Stimulated activated effector memory CD8-positive, alpha-beta T cell treated with anti-CD3 and anti-CD28 coated beads, Interleukin-12 subunit alpha, Interleukin-12 subunit beta, amount 100 ng/mL, for 72 hours (primary cell): Measurements from ENCODE around the gene DAB2.
A peak's percentile ranks its signal among the peaks of the same experiment; 100 is the strongest.
"Not testable (repeated sequence)": the region's sequence is repeated elsewhere in the genome, so short reads cannot be mapped to it uniquely, and the experiment has no call there.

Experiments
- ATAC-seq: fragments of 150-1000 bp; cut with Tn5 transposase; 2 replicates; pipeline ENCODE4 v1.10.0; 2021
- DNase-seq, 2 donors: peaks; one replicate each; pipeline ENCODE4 v3.0.0; 2021 to 2022; ENCODE audit warnings: low spot score in 2 of 2
- H3K27ac Mint-ChIP-seq: one replicate; pipeline ENCODE4 v1.8.0; 2022; ENCODE audit warnings: mild to moderate bottlenecking, mixed read lengths
- H3K36me3 Mint-ChIP-seq: one replicate; pipeline ENCODE4 v1.8.0; 2022; ENCODE audit warnings: mild to moderate bottlenecking, mixed read lengths
- H3K4me1 Mint-ChIP-seq: one replicate; pipeline ENCODE4 v1.8.0; 2022; ENCODE audit warnings: mixed read lengths
- H3K4me3 Mint-ChIP-seq: one replicate; pipeline ENCODE4 v1.8.0; 2022; ENCODE audit warnings: mild to moderate bottlenecking, mixed read lengths
- H3K9me3 Mint-ChIP-seq: one replicate; pipeline ENCODE4 v1.8.0; 2022; ENCODE audit warnings: mixed read lengths

DAB2 gene

GRCh38 chr5:39415201-39415600 is 9.6 kb downstream of the DAB2 start:
- H3K4me1 Mint-ChIP-seq = no peaks in the 10 kb centered on the region
- no peak overlapping the region for H3K27ac Mint-ChIP-seq
- DNase-seq (no peak), ATAC-seq (no peak)
- no peaks in the 10 kb centered on the region for H3K9me3 Mint-ChIP-seq
- H3K4me3 Mint-ChIP-seq = no peak overlapping the region
- H3K36me3 Mint-ChIP-seq = no peaks in the 10 kb centered on the region

GRCh38 chr5:39414426-39414825 is 10.4 kb downstream of the DAB2 start:
- Mint-ChIP-seq H3K9me3 (no peaks in the 10 kb centered on the region), H3K4me1 (no peaks in the 10 kb centered on the region), H3K4me3 (no peak overlapping the region), H3K36me3 (no peaks in the 10 kb centered on the region), H3K27ac (no peak overlapping the region)
- DNase-seq = no peak
- no peak for ATAC-seq

GRCh38 chr5:39413771-39414170 is 11.0 kb downstream of the DAB2 start:
- no peaks in the 10 kb centered on the region for H3K9me3 Mint-ChIP-seq
- ATAC-seq (no peak), DNase-seq (no peak)
- H3K4me1 Mint-ChIP-seq = no peaks in the 10 kb centered on the region
- H3K36me3 Mint-ChIP-seq = no peaks in the 10 kb centered on the region
- no peak overlapping the region for H3K27ac Mint-ChIP-seq
- no peak overlapping the region for H3K4me3 Mint-ChIP-seq

GRCh38 chr5:39412721-39413394 is 11.9 kb downstream of the DAB2 start:
- Mint-ChIP-seq H3K4me3 (no peak overlapping the region), H3K4me1 (no peaks in the 10 kb centered on the region), H3K36me3 (no peaks in the 10 kb centered on the region), H3K27ac (no peak overlapping the region), H3K9me3 (no peaks in the 10 kb centered on the region)
- DNase-seq (no peak), ATAC-seq (no peak)

- DNase-seq = no peak
- no peaks in the 10 kb centered on the region for H3K4me1 Mint-ChIP-seq
Observed at GRCh38 chr5:39411985-39412384, 12.8 kb downstream of the DAB2 start.

GRCh38 chr5:39411061-39411460 is 13.7 kb downstream of the DAB2 start:
- H3K9me3 Mint-ChIP-seq = no peaks in the 10 kb centered on the region
- ATAC-seq (no peak), DNase-seq (no peak)
- no peaks in the 10 kb centered on the region for H3K36me3 Mint-ChIP-seq
- H3K4me3 Mint-ChIP-seq = no peak overlapping the region
- no peaks in the 10 kb centered on the region for H3K4me1 Mint-ChIP-seq
- H3K27ac Mint-ChIP-seq = no peak overlapping the region

More at GRCh38 chr5:39411985-39412384, 12.8 kb downstream of the DAB2 start:
- Mint-ChIP-seq H3K4me3 (no peak overlapping the region), H3K36me3 (no peaks in the 10 kb centered on the region), H3K9me3 (no peaks in the 10 kb centered on the region), H3K27ac (no peak overlapping the region)
- ATAC-seq = no peak

GRCh38 chr5:39409033-39409432 is 15.7 kb downstream of the DAB2 start:
- DNase-seq = no peak
- H3K4me3 Mint-ChIP-seq = no peak overlapping the region
- no peak overlapping the region for H3K27ac Mint-ChIP-seq
- H3K9me3 Mint-ChIP-seq = no peaks in the 10 kb centered on the region
- H3K4me1 Mint-ChIP-seq = no peaks in the 10 kb centered on the region
- H3K36me3 Mint-ChIP-seq = no peaks in the 10 kb centered on the region
- ATAC-seq = no peak

GRCh38 chr5:39405083-39405843 is 19.5 kb downstream of the DAB2 start:
- Mint-ChIP-seq H3K9me3 (no peaks in the 10 kb centered on the region), H3K4me1 (no peaks in the 10 kb centered on the region), H3K36me3 (no peaks in the 10 kb centered on the region), H3K4me3 (no peak overlapping the region), H3K27ac (no peak overlapping the region)
- ATAC-seq (no peak), DNase-seq (no peak)

- not testable (repeated sequence) for ATAC-seq, H3K27ac Mint-ChIP-seq, DNase-seq, H3K9me3 Mint-ChIP-seq, H3K4me1 Mint-ChIP-seq, H3K36me3 Mint-ChIP-seq, H3K4me3 Mint-ChIP-seq
Observed at GRCh38 chr5:39403761-39404160, 21.0 kb downstream of the DAB2 start.

- H3K27ac Mint-ChIP-seq, ATAC-seq, DNase-seq, H3K36me3 Mint-ChIP-seq, H3K4me3 Mint-ChIP-seq, H3K9me3 Mint-ChIP-seq, H3K4me1 Mint-ChIP-seq: not testable (repeated sequence)
Observed at GRCh38 chr5:39402140-39402539, 22.6 kb downstream of the DAB2 start.

GRCh38 chr5:39400713-39401578 is 23.8 kb downstream of the DAB2 start:
- no peaks in the 10 kb centered on the region for H3K36me3 Mint-ChIP-seq
- no peaks in the 10 kb centered on the region for H3K9me3 Mint-ChIP-seq
- DNase-seq (no peak), ATAC-seq (no peak)
- peaks cover 6% of the 10 kb centered on the region for H3K4me1 Mint-ChIP-seq
- no peak overlapping the region for H3K4me3 Mint-ChIP-seq
- no peak overlapping the region for H3K27ac Mint-ChIP-seq

- no peak for ATAC-seq
- peak overlapping the region; percentile 33 for H3K27ac Mint-ChIP-seq
Observed at GRCh38 chr5:39399135-39400036, 25.4 kb downstream of the DAB2 start.

GRCh38 chr5:39396843-39397242 is 27.9 kb downstream of the DAB2 start:
- H3K4me3 Mint-ChIP-seq = no peak overlapping the region
- H3K27ac Mint-ChIP-seq = no peak overlapping the region
- no peaks in the 10 kb centered on the region for H3K9me3 Mint-ChIP-seq
- no peak for ATAC-seq
- DNase-seq = no peak
- peaks cover 6% of the 10 kb centered on the region for H3K4me1 Mint-ChIP-seq
- H3K36me3 Mint-ChIP-seq = no peaks in the 10 kb centered on the region

More at GRCh38 chr5:39399135-39400036, 25.4 kb downstream of the DAB2 start:
- Mint-ChIP-seq H3K4me3 (no peak overlapping the region), H3K9me3 (no peaks in the 10 kb centered on the region), H3K36me3 (no peaks in the 10 kb centered on the region), H3K4me1 (peaks cover 6% of the 10 kb centered on the region)
- no peak for DNase-seq

GRCh38 chr5:39395521-39395920 is 29.3 kb downstream of the DAB2 start:
- Mint-ChIP-seq H3K36me3 (no peaks in the 10 kb centered on the region), H3K9me3 (no peaks in the 10 kb centered on the region), H3K4me3 (no peak overlapping the region), H3K4me1 (peaks cover 6% of the 10 kb centered on the region), H3K27ac (no peak overlapping the region)
- DNase-seq (no peak), ATAC-seq (no peak)

GRCh38 chr5:39394946-39395345 is 29.8 kb downstream of the DAB2 start:
- no peaks in the 10 kb centered on the region for H3K9me3 Mint-ChIP-seq
- H3K27ac Mint-ChIP-seq = no peak overlapping the region
- peaks cover 6% of the 10 kb centered on the region for H3K4me1 Mint-ChIP-seq
- DNase-seq = no peak
- no peaks in the 10 kb centered on the region for H3K36me3 Mint-ChIP-seq
- no peak overlapping the region for H3K4me3 Mint-ChIP-seq
- no peak for ATAC-seq
